H1 (cell line): ENCODE results near the gene INAFM1. TPM values are rescaled to one million over a fixed set of nuclear protein-coding genes. Genes with fewer than 3 reads are reported as not detected.

ENCODE experiments used
- CTCF ChIA-PET: fragments of 300-600 bp; sonication (Branson Sonifier 250); formaldehyde crosslinking; loops from one replicate; lab custom pipeline; 2021; ENCODE audit not compliant: partially characterized antibody; lab: Charles Lee
- POLR2A ChIA-PET: fragments of 300-600 bp; sonication (Branson Sonifier 250); formaldehyde crosslinking; loops from one replicate; lab custom pipeline; 2021; ENCODE audit warnings: inconsistent platforms; ENCODE audit not compliant: partially characterized antibody; lab: Charles Lee
- DNase-seq, 2 experiments: peaks; one replicate each; pipeline versions ENCODE4 v3.0.0 to v3.0.0-alpha.2; 2010 to 2022; ENCODE audit warnings: low spot score in 2 of 2, low read depth in 1 of 2, mixed read lengths in 1 of 2
- FAIRE-seq: peaks from 2 replicates; lab custom pipeline; 2011; peaks lifted over from hg19 to GRCh38; lab: Jason Lieb, UNC
- H2AFZ ChIP-seq: 2 replicates; pipeline ENCODE4 v1.8.1; 2012; ENCODE audit warnings: low read length, inconsistent platforms
- H2AK5ac ChIP-seq: 2 replicates; pipeline ENCODE4 v1.6.1; 2013; ENCODE audit warnings: low read depth, low read length
- H2BK120ac ChIP-seq: replicated peaks from 2 replicates; pipeline ENCODE3; 2013; ENCODE audit warnings: low read depth, low read length, inconsistent platforms
- H2BK12ac ChIP-seq: 2 replicates; pipeline ENCODE4 v1.6.1; 2013; ENCODE audit warnings: low read depth, low read length
- H2BK15ac ChIP-seq: 2 replicates; pipeline ENCODE4 v1.6.1; 2013; ENCODE audit warnings: low read length
- H2BK20ac ChIP-seq: 2 replicates; pipeline ENCODE4 v1.6.1; 2013; ENCODE audit warnings: low read length
- H2BK5ac ChIP-seq: 2 replicates; pipeline ENCODE4 v1.6.1; 2013; ENCODE audit warnings: low read depth, low read length
- H3K14ac ChIP-seq: 2 replicates; pipeline ENCODE4 v1.6.1; 2013; ENCODE audit warnings: inconsistent platforms; ENCODE audit not compliant: insufficient read length
- H3K18ac ChIP-seq: 2 replicates; pipeline ENCODE4 v1.6.1; 2013; ENCODE audit warnings: low read length; ENCODE audit errors: extremely low read depth
- H3K23ac ChIP-seq: 2 replicates; pipeline ENCODE4 v1.6.1; 2013; ENCODE audit warnings: inconsistent platforms; ENCODE audit not compliant: insufficient read length
- H3K23me2 ChIP-seq: 2 replicates; pipeline ENCODE4 v1.6.1; 2013; ENCODE audit warnings: low read depth, low read length
- H3K27ac ChIP-seq: 2 replicates; pipeline ENCODE4 v1.6.1; 2011; ENCODE audit warnings: low read depth, low read length, inconsistent platforms
- H3K27me3 ChIP-seq, 4 experiments: replicated peaks in 1 of 4; 1 replicate in 1 of 4; 2 replicates in 3 of 4; pipeline versions ENCODE4 v1.6.1 to v1.8.1; 2011 to 2013; ENCODE audit warnings: low read length in 3 of 4, mild to moderate bottlenecking in 3 of 4, inconsistent platforms in 2 of 4, mixed read lengths in 2 of 4, moderate library complexity in 1 of 4; ENCODE audit not compliant: control insufficient read depth in 3 of 4, insufficient read depth in 3 of 4; ENCODE audit errors: extremely low read depth in 1 of 4
- H3K36me3 ChIP-seq, 4 experiments: 2 replicates each; pipeline versions ENCODE4 v1.6.1 to v1.8.1; 2011 to 2013; ENCODE audit warnings: mild to moderate bottlenecking in 4 of 4, low read length in 3 of 4, moderate library complexity in 2 of 4, control low read depth in 1 of 4, inconsistent platforms in 1 of 4; ENCODE audit not compliant: insufficient read depth in 4 of 4, control insufficient read depth in 2 of 4
- H3K4ac ChIP-seq: replicated peaks from 2 replicates; pipeline ENCODE3; 2013; ENCODE audit warnings: low read length, low read depth, mixed read lengths, inconsistent platforms; ENCODE audit not compliant: insufficient read length
- H3K4me1 ChIP-seq, 4 experiments: replicated peaks in 1 of 4; 1 replicate in 1 of 4; 2 replicates in 3 of 4; pipeline versions ENCODE4 v1.6.1 to v1.8.1; 2011 to 2013; ENCODE audit warnings: low read length in 3 of 4, inconsistent platforms in 2 of 4, mixed read lengths in 1 of 4; ENCODE audit not compliant: insufficient read depth in 4 of 4, control insufficient read depth in 3 of 4
- H3K4me2 ChIP-seq, 2 experiments: 2 replicates each; pipeline versions ENCODE4 v1.6.1 to v1.8.1; 2011 to 2013; ENCODE audit warnings: low read depth in 2 of 2, low read length in 2 of 2, control low read depth in 1 of 2, inconsistent platforms in 1 of 2, mild to moderate bottlenecking in 1 of 2; ENCODE audit not compliant: insufficient read depth in 1 of 2
- H3K4me3 ChIP-seq, 4 experiments: fragments of 200-600, 300-600 bp in 1 of 4; sonication (generic), shearing (Covaris generic), sonication (Bioruptor Twin) in 1 of 4; 2 replicates each; pipeline versions ENCODE4 v1.5.1 to v1.8.1; 2011 to 2016; ENCODE audit warnings: low read length in 4 of 4, low read depth in 3 of 4, control low read depth in 2 of 4, inconsistent platforms in 2 of 4, mild to moderate bottlenecking in 2 of 4, mixed read lengths in 1 of 4, moderate library complexity in 1 of 4; ENCODE audit not compliant: insufficient read depth in 2 of 4; ENCODE audit errors: extremely low read depth in 1 of 4
- H3K56ac ChIP-seq: replicated peaks from 2 replicates; pipeline ENCODE3; 2013; ENCODE audit warnings: low read depth, mild to moderate bottlenecking, mixed read lengths, low read length, inconsistent platforms; ENCODE audit not compliant: insufficient read length
- H3K79me1 ChIP-seq: 2 replicates; pipeline ENCODE4 v1.6.1; 2013; ENCODE audit warnings: low read depth, low read length, control low read depth
- H3K79me2 ChIP-seq, 2 experiments: 2 replicates each; pipeline versions ENCODE4 v1.6.1 to v1.8.1; 2012 to 2013; ENCODE audit warnings: low read length in 2 of 2, mild to moderate bottlenecking in 2 of 2, inconsistent platforms in 1 of 2; ENCODE audit not compliant: insufficient read depth in 2 of 2, control insufficient read depth in 1 of 2
- H3K9ac ChIP-seq, 4 experiments: replicated peaks in 1 of 4; 1 replicate in 1 of 4; 2 replicates in 3 of 4; pipeline versions ENCODE4 v1.6.1 to v1.8.1; 2011 to 2013; ENCODE audit warnings: low read depth in 3 of 4, low read length in 3 of 4, control low read depth in 2 of 4, mild to moderate bottlenecking in 2 of 4, moderate library complexity in 2 of 4, inconsistent platforms in 1 of 4; ENCODE audit errors: extremely low read depth in 1 of 4
- H3K9me3 ChIP-seq, 2 experiments: 2 replicates each; pipeline versions ENCODE4 v1.6.1 to v1.8.1; 2012 to 2013; ENCODE audit warnings: mild to moderate bottlenecking in 2 of 2, moderate library complexity in 2 of 2, control low read depth in 1 of 2, inconsistent platforms in 1 of 2, low read depth in 1 of 2, low read length in 1 of 2, mixed read lengths in 1 of 2; ENCODE audit not compliant: insufficient read depth in 2 of 2
- H4K20me1 ChIP-seq, 2 experiments: replicated peaks in 1 of 2; 2 replicates each; pipeline versions ENCODE3 to v1.8.1; 2011 to 2013; ENCODE audit warnings: inconsistent platforms in 2 of 2, low read length in 2 of 2, mild to moderate bottlenecking in 1 of 2; ENCODE audit not compliant: insufficient read depth in 2 of 2, control insufficient read depth in 1 of 2
- H4K5ac ChIP-seq: 2 replicates; pipeline ENCODE4 v1.6.1; 2013; ENCODE audit warnings: low read length, low read depth, mixed read lengths, inconsistent platforms; ENCODE audit not compliant: insufficient read length
- H4K8ac ChIP-seq: 2 replicates; pipeline ENCODE4 v1.8.0; 2013; ENCODE audit warnings: mild to moderate bottlenecking, moderate library complexity, low read length, inconsistent platforms; ENCODE audit not compliant: insufficient read depth; ENCODE audit errors: extremely low read depth
- H4K91ac ChIP-seq: replicated peaks from 2 replicates; pipeline ENCODE3; 2013; ENCODE audit warnings: low read length, mixed read lengths, inconsistent platforms; ENCODE audit not compliant: insufficient read length
- BRCA1 ChIP-seq: IDR thresholded peaks from 2 replicates; pipeline ENCODE4 v1.6.1; 2012; ENCODE audit warnings: low read depth, low read length, improper control_type of control experiment
- CHD2 ChIP-seq: IDR thresholded peaks from 2 replicates; pipeline ENCODE4 v1.6.1; 2012; ENCODE audit warnings: low read length, improper control_type of control experiment
- KDM5A ChIP-seq: fragments of 200-600 bp; IDR thresholded peaks from 2 replicates; pipeline ENCODE4 v1.7.1; 2012; ENCODE audit warnings: mild to moderate bottlenecking, low read length, inconsistent platforms, mixed read lengths
- MAFK ChIP-seq: IDR thresholded peaks from 2 replicates; pipeline ENCODE4 v1.6.1; 2012; ENCODE audit warnings: low read depth, mild to moderate bottlenecking, improper control_type of control experiment, low read length
- MAX ChIP-seq: IDR thresholded peaks from 2 replicates; pipeline ENCODE4 v1.6.1; 2012; ENCODE audit warnings: inconsistent platforms
- POLR2A ChIP-seq, 2 experiments: IDR thresholded peaks; 1 replicate in 1 of 2; 2 replicates in 1 of 2; pipeline ENCODE4 v1.6.1; 2011; ENCODE audit warnings: low read depth in 2 of 2, low read length in 2 of 2, mild to moderate bottlenecking in 2 of 2; ENCODE audit errors: control extremely low read depth in 1 of 2
- POLR2AphosphoS5 ChIP-seq: IDR thresholded peaks from 2 replicates; pipeline ENCODE4 v1.6.1; 2011; ENCODE audit warnings: low read depth, low read length
- SIX5 ChIP-seq: IDR thresholded peaks from 2 replicates; pipeline ENCODE4 v1.6.1; 2011; ENCODE audit warnings: mild to moderate bottlenecking, low read depth, low read length
- SP4 ChIP-seq: IDR thresholded peaks from 2 replicates; pipeline ENCODE4 v1.6.1; 2012; ENCODE audit warnings: low read length, inconsistent platforms
- SRF ChIP-seq: IDR thresholded peaks from 2 replicates; pipeline ENCODE4 v1.6.1; 2011; ENCODE audit warnings: mild to moderate bottlenecking, low read depth, low read length, moderate library complexity
- TBP ChIP-seq: IDR thresholded peaks from 2 replicates; pipeline ENCODE4 v1.6.1; 2011; ENCODE audit warnings: low read depth, low read length, improper control_type of control experiment
- ZNF274 ChIP-seq: IDR thresholded peaks from 2 replicates; pipeline ENCODE4 v1.7.0; 2012; ENCODE audit warnings: low read length, borderline replicate concordance; ENCODE audit errors: extremely low read depth
- WGBS, 2 experiments: shearing (Covaris generic) in 1 of 2; methylation state at CpG; one replicate each; pipeline versions ENCODE4 v1.1.6 to v1.1.7; 2013 to 2015; ENCODE audit warnings: low lambda C conversion rate in 2 of 2, mixed read lengths in 2 of 2, inconsistent platforms in 1 of 2, low coverage in 1 of 2, missing lambda C conversion rate in 1 of 2; ENCODE audit not compliant: insufficient replicate concordance in 2 of 2, insufficient coverage in 1 of 2, insufficient read length in 1 of 2; ENCODE audit errors: extremely low coverage in 1 of 2, missing lambda C conversion rate in 1 of 2; 5-methylcytosine and 5-hydroxymethylcytosine counted together
- polyA plus RNA-seq, 7 experiments: library from polyadenylated mRNA; depleted of rRNA in 3 of 7; stranded (reverse) in 5 of 7; unstranded in 2 of 7; fragments of >200 nt in 5 of 7; fragments of 200-250 nt in 2 of 7; gene quantifications; 1 replicate in 5 of 7; 2 replicates in 1 of 7; 4 replicates in 1 of 7; pipeline versions ENCODE4 v1.2.1 to v1.2.3, GENCODE V29; 2011 to 2013; ENCODE audit warnings: missing spikeins in 2 of 7, mixed read lengths in 2 of 7
- total RNA-seq: library from RNA; stranded (reverse); fragmentation: NEBNext Ultra II Directional; extraction: Animal tissue kit (Norgen Biotek cat#: 25700); gene quantifications from 2 replicates; pipeline ENCODE4 v1.2.1, GENCODE V29; 2021

INAFM1 gene
- total and polyA plus RNA-seq, 2 of the 8 experiments (the other 6 are each of a cell fraction or from before 2014, with no cell fraction given) = 2.6 to 3.4 TPM

- Histone ChIP-seq H4K8ac (peak overlapping the region; percentile 84; the same call in 1 of the 2 replicates), H3K56ac (no peak overlapping the region), H2BK15ac (peak overlapping the region; percentile 92; the same call in 1 of the 2 replicates), H4K20me1 (peaks cover 4 to 18% of the 10 kb centered on the region in 2 experiments), H2BK20ac (peak overlapping the region; percentile 95; the same call in 1 of the 2 replicates), H4K91ac (peak overlapping the region; percentile 31), H2BK120ac (no peak overlapping the region), H3K27ac (peak overlapping the region; percentile 55; the same call in 1 of the 2 replicates), H3K9ac (peak overlapping the region in 3 of 4 experiments; percentile 49 to 60 (median 54); a peak in 5 of 7 replicates), H3K14ac (no peak overlapping the region), H3K4me2 (peak overlapping the region; percentile 68 to 93), H2BK5ac (peak overlapping the region; percentile 36; the same call in 1 of the 2 replicates), H3K23me2 (peaks cover 21% of the 10 kb centered on the region), H3K23ac (no peak overlapping the region), H3K79me2 (no peaks in the 10 kb centered on the region; a peak in 1 of 4 replicates), H3K79me1 (peaks cover 3% of the 10 kb centered on the region; the same call in 1 of the 2 replicates), H2AK5ac (peak overlapping the region; percentile 91; the same call in 1 of the 2 replicates), H2AFZ (no peak overlapping the region), H3K18ac (peak overlapping the region; percentile 72; the same call in 1 of the 2 replicates), H3K4me3 (peak overlapping the region; percentile 21 to 61 (median 34); a peak in 7 of 8 replicates), H3K27me3 (peaks cover 0 to 25% (median 23%) of the 10 kb centered on the region in 4 experiments; a peak in 6 of 7 replicates), H3K9me3 (peaks cover 0 to 5% of the 10 kb centered on the region in 2 experiments; a peak in 2 of 4 replicates), H3K4ac (no peak overlapping the region), H4K5ac (peak overlapping the region; percentile 57), H3K36me3 (no peaks in the 10 kb centered on the region), H3K4me1 (peaks cover 6 to 23% (median 18%) of the 10 kb centered on the region in 4 experiments), H2BK12ac (peak overlapping the region; percentile 98)
- FAIRE-seq = no peak
- POLR2A ChIA-PET = interaction anchor here (0.6 to 6.1 kb wide), 19 partner anchors 8 to 330 kb away, joined by 3 to 148 read pairs (median 4); partner anchors contain the start of gene CCDC9
- CTCF ChIA-PET = interaction anchor here (0.6 to 12.1 kb wide), 41 partner anchors 8 to 231 kb away, joined by 3 to 303 read pairs (median 4); partner anchors contain the start of genes CCDC9 and NPAS1
- 4% methylated on average over 46 of the region's 46 CpGs; no CpG with 5 or more reads in 1 of the 2 experiments for WGBS, 2 experiments
- peak; percentile 91 to 99 for DNase-seq
- TF ChIP-seq CHD2 (no peak), KDM5A (no peak), SRF (0 out of 2 replicates have a peak, but pooled peaks have one; percentile 31), SIX5 (no peak), MAFK (no peak), ZNF274 (no peak), POLR2AphosphoS5 (no peak), TBP (peak; percentile 52; the same call in 1 of the 2 replicates), BRCA1 (no peak), MAX (peak; percentile 77), POLR2A (IDR thresholded peaks at IDR 0.05; ENCODE audit: control extremely low read depth in 1 of 2, low read depth in 2 of 2, low read length in 2 of 2) (no peak), SP4 (peak; percentile 45; the same call in 1 of the 2 replicates)
Measured at GRCh38 chr19:47243776-47244547, 30.7 kb upstream of the INAFM1 start.
